Neural progenitor cell (in vitro differentiated cells): ENCODE data around the gene TRPM2. TPM values are rescaled to one million over a fixed set of nuclear protein-coding genes. Genes with fewer than 3 reads are reported as not detected.

Source experiments
- DNase-seq: peaks from one replicate; pipeline ENCODE4 v3.0.0-alpha.2; 2016; ENCODE audit warnings: low spot score
- H2AFZ ChIP-seq: fragments of 200-600 bp; sonication (generic); replicated peaks from 2 replicates; pipeline ENCODE4 v1.6.1; 2016; ENCODE audit warnings: antibody characterized with exemption
- H3F3A ChIP-seq: fragments of 200-600 bp; sonication (generic); 2 replicates; pipeline ENCODE4 v1.6.1; 2016; ENCODE audit warnings: antibody characterized with exemption, low read depth
- H3K27ac ChIP-seq: fragments of 200-600 bp; sonication (generic); 2 replicates; pipeline ENCODE4 v1.5.1; 2016; ENCODE audit warnings: mild to moderate bottlenecking
- H3K27me3 ChIP-seq: fragments of 200-600 bp; sonication (generic); 2 replicates; pipeline ENCODE4 v1.6.1; 2016; ENCODE audit warnings: mild to moderate bottlenecking, moderate library complexity
- H3K36me3 ChIP-seq: fragments of 200-600 bp; sonication (generic); 2 replicates; pipeline ENCODE4 v1.5.1; 2016
- H3K4me1 ChIP-seq: fragments of 200-600 bp; sonication (generic); 2 replicates; pipeline ENCODE4 v1.6.1; 2016; ENCODE audit warnings: mixed run types
- H3K4me2 ChIP-seq: fragments of 200-600 bp; sonication (generic); 2 replicates; pipeline ENCODE4 v1.6.1; 2016
- H3K4me3 ChIP-seq: fragments of 200-600 bp; sonication (generic); 2 replicates; pipeline ENCODE4 v1.5.1; 2016
- H3K79me2 ChIP-seq: fragments of 200-600 bp; sonication (generic); 2 replicates; pipeline ENCODE4 v1.6.1; 2016; ENCODE audit warnings: low read depth
- H3K9ac ChIP-seq: fragments of 200-600 bp; sonication (generic); 2 replicates; pipeline ENCODE4 v1.6.1; 2016
- H3K9me3 ChIP-seq: fragments of 200-600 bp; sonication (generic); 2 replicates; pipeline ENCODE4 v1.5.1; 2016; ENCODE audit warnings: low read depth
- H4K20me1 ChIP-seq: fragments of 200-600 bp; sonication (generic); 2 replicates; pipeline ENCODE4 v1.6.1; 2016; ENCODE audit warnings: low read depth
- H3K27ac Mint-ChIP-seq: 3 replicates; pipeline ENCODE4 v1.8.0; 2021; ENCODE audit warnings: mixed read lengths
- H3K27me3 Mint-ChIP-seq: 2 replicates; pipeline ENCODE4 v1.8.0; 2022; ENCODE audit warnings: low read depth, mild to moderate bottlenecking, inconsistent platforms, moderate library complexity, mixed read lengths; ENCODE audit not compliant: insufficient read depth
- H3K36me3 Mint-ChIP-seq: 3 replicates; pipeline ENCODE4 v1.8.0; 2021; ENCODE audit warnings: mixed read lengths
- H3K4me1 Mint-ChIP-seq: 3 replicates; pipeline ENCODE4 v1.8.0; 2021; ENCODE audit warnings: mixed read lengths
- H3K4me3 Mint-ChIP-seq: 3 replicates; pipeline ENCODE4 v1.8.0; 2021; ENCODE audit warnings: mild to moderate bottlenecking, moderate library complexity, mixed read lengths
- H3K9me3 Mint-ChIP-seq: 3 replicates; pipeline ENCODE4 v1.8.0; 2020; ENCODE audit warnings: mixed read lengths
- EZH2 ChIP-seq: fragments of 200-600 bp; sonication (generic); IDR thresholded peaks from 2 replicates; pipeline ENCODE4 v1.6.1; 2017; ENCODE audit warnings: antibody characterized with exemption, mild to moderate bottlenecking, moderate library complexity
- EZH2phosphoT487 ChIP-seq: fragments of 200-600 bp; sonication (generic); IDR thresholded peaks from 2 replicates; pipeline ENCODE4 v1.6.1; 2017; ENCODE audit warnings: antibody characterized with exemption
- total RNA-seq: library from RNA; depleted of rRNA; stranded (reverse); fragments of >200 nt; gene quantifications from 2 replicates; pipeline ENCODE4 v1.2.3, GENCODE V29; 2015; ENCODE audit warnings: low replicate concordance
- TF ChIP-seq, protein P1 (sequence below): fragments of 200-600 bp; sonication (generic); IDR thresholded peaks from 2 replicates; pipeline ENCODE4 v1.5.1; 2017; ENCODE audit warnings: antibody characterized with exemption, mild to moderate bottlenecking

The TRPM2 gene
- total RNA-seq, 1 donor from 2014 or later: not detected

DNA sequence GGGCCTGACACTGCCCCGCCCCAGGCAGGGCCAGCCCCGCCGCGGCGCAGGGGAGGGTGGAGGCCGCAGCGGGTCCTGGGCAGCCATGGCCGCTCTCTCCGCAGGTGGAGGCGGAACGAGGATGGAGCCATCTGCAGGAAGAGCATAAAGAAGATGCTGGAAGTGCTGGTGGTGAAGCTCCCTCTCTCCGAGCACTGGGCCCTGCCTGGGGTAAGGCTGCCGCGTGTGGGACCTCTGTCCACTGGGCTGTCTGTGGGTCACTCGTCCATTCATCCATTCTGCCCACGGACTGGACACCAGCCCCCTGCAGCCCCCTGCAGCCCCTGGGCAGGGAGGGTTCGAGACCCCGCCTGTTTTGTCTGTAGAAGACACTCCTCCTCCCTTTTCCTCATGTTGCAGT is 83.5 kb downstream of the TRPM2 start:
- no peaks in the 10 kb centered on the region for H3K9me3 ChIP-seq
- Mint-ChIP-seq H3K27ac (no peak overlapping the region), H3K9me3 (peaks cover 2% of the 10 kb centered on the region), H3K4me3 (no peak overlapping the region), H3K4me1 (peaks cover 5% of the 10 kb centered on the region), H3K36me3 (no peaks in the 10 kb centered on the region), H3K27me3 (peaks cover 9% of the 10 kb centered on the region)
- H3F3A ChIP-seq: no peaks in the 10 kb centered on the region
- H3K9ac ChIP-seq: no peak overlapping the region
- no peak overlapping the region for H2AFZ ChIP-seq
- no peaks in the 10 kb centered on the region for H3K36me3 ChIP-seq
- no peaks in the 10 kb centered on the region for H4K20me1 ChIP-seq
- H3K27ac ChIP-seq: no peak overlapping the region
- H3K27me3 ChIP-seq: no peaks in the 10 kb centered on the region
- no peaks in the 10 kb centered on the region for H3K4me1 ChIP-seq
- H3K4me3 ChIP-seq: no peak overlapping the region
- TF ChIP-seq EZH2phosphoT487 (no peak), EZH2 (no peak)
- no peak for DNase-seq
- H3K4me2 ChIP-seq: no peak overlapping the region
- H3K79me2 ChIP-seq: no peaks in the 10 kb centered on the region

- DNase-seq: no peak
- H3K4me1 Mint-ChIP-seq: peaks cover 5% of the 10 kb centered on the region
- no peaks in the 10 kb centered on the region for H3K27me3 ChIP-seq
- no peak overlapping the region for H3K9ac ChIP-seq
- no peaks in the 10 kb centered on the region for H4K20me1 ChIP-seq
- no peak overlapping the region for H3K4me2 ChIP-seq
- TF ChIP-seq EZH2: no peak
- TF ChIP-seq EZH2phosphoT487: no peak
- H3K27me3 Mint-ChIP-seq: peaks cover 9% of the 10 kb centered on the region
- H3K9me3 Mint-ChIP-seq: no peaks in the 10 kb centered on the region
- H2AFZ ChIP-seq: no peak overlapping the region
- no peak overlapping the region for H3K27ac ChIP-seq
- H3K4me1 ChIP-seq: no peaks in the 10 kb centered on the region
- no peak overlapping the region for H3K4me3 Mint-ChIP-seq
- no peak overlapping the region for H3K27ac Mint-ChIP-seq
- no peaks in the 10 kb centered on the region for H3K36me3 ChIP-seq
- no peaks in the 10 kb centered on the region for H3K79me2 ChIP-seq
- H3K9me3 ChIP-seq: no peaks in the 10 kb centered on the region
- no peak overlapping the region for H3K4me3 ChIP-seq
- no peaks in the 10 kb centered on the region for H3K36me3 Mint-ChIP-seq
- H3F3A ChIP-seq: no peaks in the 10 kb centered on the region
Observed at GRCh38 chr21:44437371-44437695, 83.9 kb downstream of the TRPM2 start.

DNA sequence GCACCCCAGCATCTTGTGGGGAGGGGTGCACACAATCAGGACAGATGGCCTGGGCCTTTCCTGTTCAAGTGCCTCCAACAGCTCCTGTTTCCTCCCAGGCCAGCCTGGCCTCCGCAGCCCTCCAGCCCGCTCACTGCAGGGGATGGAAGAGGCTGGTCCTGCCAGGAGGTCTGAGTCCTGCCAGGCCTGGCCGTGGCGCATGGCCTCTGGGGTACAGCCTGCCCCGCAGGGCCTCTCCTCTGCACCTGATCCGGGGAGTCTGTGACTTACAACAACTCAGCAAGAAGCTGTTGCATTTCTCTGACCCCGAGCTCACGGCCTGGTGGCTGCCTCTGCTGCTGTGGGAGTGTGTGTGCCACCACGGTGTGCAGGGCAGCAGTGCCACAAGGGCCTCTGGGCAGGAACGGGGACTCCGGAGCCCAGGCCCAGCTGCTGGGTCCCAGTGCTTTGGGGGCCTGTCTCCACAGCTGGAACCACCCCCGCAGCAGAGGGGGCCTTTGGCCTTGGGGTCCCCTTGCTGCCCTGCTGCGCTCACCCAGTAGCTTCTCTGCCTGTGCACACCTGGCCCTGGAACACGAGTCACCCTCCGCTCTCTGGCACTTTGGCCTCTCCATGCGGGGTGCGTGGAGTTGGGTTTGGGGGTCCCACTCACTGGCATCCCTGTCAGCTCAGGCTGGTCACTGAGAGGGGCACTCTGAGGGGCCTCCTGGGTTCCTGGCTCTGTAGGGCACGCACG is 84.4 kb downstream of the TRPM2 start:
- no peaks in the 10 kb centered on the region for H3K4me1 ChIP-seq

DNA sequence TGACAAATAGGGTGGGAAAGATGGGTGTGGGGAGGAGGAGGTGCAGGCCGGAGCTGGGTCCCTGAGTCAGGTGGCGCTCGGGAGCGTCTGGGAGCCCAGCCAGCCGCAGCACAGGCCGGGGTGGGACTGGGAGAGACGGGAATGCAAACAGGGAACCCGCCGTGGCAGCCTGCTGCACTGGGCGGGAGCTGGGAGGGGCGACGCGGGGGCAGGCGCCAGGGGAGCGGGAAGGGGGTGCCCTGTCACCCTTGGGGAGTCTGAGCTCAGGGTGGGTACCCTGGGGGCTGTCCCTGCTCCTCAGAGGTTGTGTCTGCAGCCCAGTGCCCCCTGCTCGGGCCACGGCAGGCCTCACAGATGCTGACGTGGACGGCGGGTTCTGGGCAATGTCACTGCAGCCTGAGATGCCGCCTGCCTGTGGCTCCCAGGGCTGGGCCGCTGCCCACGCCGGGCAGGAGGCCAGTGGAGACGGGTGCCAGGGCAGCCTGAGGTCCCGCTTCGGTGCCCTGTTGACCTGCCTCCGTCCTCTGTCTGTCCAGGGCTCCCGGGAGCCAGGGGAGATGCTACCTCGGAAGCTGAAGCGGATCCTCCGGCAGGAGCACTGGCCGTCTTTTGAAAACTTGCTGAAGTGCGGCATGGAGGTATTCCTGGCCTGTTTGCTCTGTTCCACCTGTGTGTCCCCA is 85.2 kb downstream of the TRPM2 start:
- Mint-ChIP-seq H3K4me1 (peaks cover 3% of the 10 kb centered on the region), H3K27me3 (peaks cover 5% of the 10 kb centered on the region), H3K4me3 (no peak overlapping the region), H3K36me3 (no peaks in the 10 kb centered on the region), H3K9me3 (no peaks in the 10 kb centered on the region), H3K27ac (no peak overlapping the region)
- Histone ChIP-seq H3K9me3 (no peaks in the 10 kb centered on the region), H3K27me3 (no peaks in the 10 kb centered on the region), H3K4me1 (no peaks in the 10 kb centered on the region), H3K79me2 (no peaks in the 10 kb centered on the region), H3K36me3 (no peaks in the 10 kb centered on the region), H3K9ac (no peak overlapping the region), H3K4me2 (no peak overlapping the region), H3F3A (no peaks in the 10 kb centered on the region), H4K20me1 (no peaks in the 10 kb centered on the region), H3K27ac (no peak overlapping the region), H3K4me3 (no peak overlapping the region), H2AFZ (no peak overlapping the region)
- no peak for TF ChIP-seq EZH2phosphoT487
- TF ChIP-seq EZH2: no peak
- TF ChIP-seq, protein P1, sequence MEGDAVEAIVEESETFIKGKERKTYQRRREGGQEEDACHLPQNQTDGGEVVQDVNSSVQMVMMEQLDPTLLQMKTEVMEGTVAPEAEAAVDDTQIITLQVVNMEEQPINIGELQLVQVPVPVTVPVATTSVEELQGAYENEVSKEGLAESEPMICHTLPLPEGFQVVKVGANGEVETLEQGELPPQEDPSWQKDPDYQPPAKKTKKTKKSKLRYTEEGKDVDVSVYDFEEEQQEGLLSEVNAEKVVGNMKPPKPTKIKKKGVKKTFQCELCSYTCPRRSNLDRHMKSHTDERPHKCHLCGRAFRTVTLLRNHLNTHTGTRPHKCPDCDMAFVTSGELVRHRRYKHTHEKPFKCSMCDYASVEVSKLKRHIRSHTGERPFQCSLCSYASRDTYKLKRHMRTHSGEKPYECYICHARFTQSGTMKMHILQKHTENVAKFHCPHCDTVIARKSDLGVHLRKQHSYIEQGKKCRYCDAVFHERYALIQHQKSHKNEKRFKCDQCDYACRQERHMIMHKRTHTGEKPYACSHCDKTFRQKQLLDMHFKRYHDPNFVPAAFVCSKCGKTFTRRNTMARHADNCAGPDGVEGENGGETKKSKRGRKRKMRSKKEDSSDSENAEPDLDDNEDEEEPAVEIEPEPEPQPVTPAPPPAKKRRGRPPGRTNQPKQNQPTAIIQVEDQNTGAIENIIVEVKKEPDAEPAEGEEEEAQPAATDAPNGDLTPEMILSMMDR: no peak
- DNase-seq: no peak

More for the DNA sequence above, 84.4 kb downstream of the TRPM2 start:
- H3K9me3 Mint-ChIP-seq: no peaks in the 10 kb centered on the region
- H3K4me3 Mint-ChIP-seq: no peak overlapping the region
- Histone ChIP-seq H2AFZ (no peak overlapping the region), H3K9me3 (no peaks in the 10 kb centered on the region), H3K79me2 (no peaks in the 10 kb centered on the region), H3K27ac (no peak overlapping the region), H3K4me3 (no peak overlapping the region), H3K4me2 (no peak overlapping the region), H3K36me3 (no peaks in the 10 kb centered on the region), H3F3A (no peaks in the 10 kb centered on the region), H3K27me3 (no peaks in the 10 kb centered on the region), H4K20me1 (no peaks in the 10 kb centered on the region), H3K9ac (no peak overlapping the region)
- H3K27me3 Mint-ChIP-seq: peaks cover 7% of the 10 kb centered on the region
- no peaks in the 10 kb centered on the region for H3K36me3 Mint-ChIP-seq
- H3K27ac Mint-ChIP-seq: no peak overlapping the region
- H3K4me1 Mint-ChIP-seq: peaks cover 3% of the 10 kb centered on the region
- DNase-seq: no peak
- TF ChIP-seq EZH2: no peak
- no peak for TF ChIP-seq EZH2phosphoT487
- TF ChIP-seq, protein P1: no peak
